GM12878 (cell line): ENCODE measurements around the gene MAB21L4. TPM values are rescaled to one million over a fixed set of nuclear protein-coding genes. Genes with fewer than 3 reads are reported as not detected.
A peak's percentile ranks its signal among the peaks of the same experiment; 100 is the strongest.

Experiments
- ATAC-seq: fragments of 200-7000 bp; cut with Tn5 transposase; 3 replicates; pipeline ENCODE4 v1.9.1; 2020; ENCODE audit warnings: mild to moderate bottlenecking, moderate library complexity
- BruUV-seq: library from RNA; stranded (reverse); fragments of 400-500 nt; replicated peaks from 2 replicates; lab custom pipeline; 2021; lab: Mats Ljungman, UMichigan
- CTCF ChIA-PET: fragments of 300-600 bp; sonication (Branson Sonifier 250); formaldehyde crosslinking; extraction: SDS; loops from one replicate; lab custom pipeline; 2021; ENCODE audit warnings: inconsistent platforms; lab: Yijun Ruan, JAX
- POLR2A ChIA-PET: fragments of 350-600 bp; formaldehyde crosslinking; extraction: SDS; loops from one replicate; lab custom pipeline; 2021; ENCODE audit warnings: inconsistent platforms; lab: Charles Lee
- RAD21 ChIA-PET: fragments of 300-600 bp; sonication (Branson Sonifier 250); formaldehyde crosslinking; loops from one replicate; lab custom pipeline; 2023; ENCODE audit warnings: antibody characterized with exemption; ENCODE audit not compliant: unreplicated experiment; lab: Charles Lee
- SMC1A ChIA-PET: fragments of 300-600 bp; sonication (Branson Sonifier 250); formaldehyde crosslinking; loops from one replicate; lab custom pipeline; 2023; ENCODE audit not compliant: unreplicated experiment, uncharacterized antibody; lab: Charles Lee
- DNase-seq: peaks from one replicate; pipeline ENCODE4 v3.0.0-alpha.2; 2011; ENCODE audit warnings: low read depth, low spot score
- FAIRE-seq: peaks from 3 replicates; lab custom pipeline; 2011; peaks lifted over from hg19 to GRCh38; lab: Jason Lieb, UNC
- H2AFZ ChIP-seq: 2 replicates; pipeline ENCODE4 v1.6.0; 2011; ENCODE audit warnings: low read depth, low read length, control low read depth; ENCODE audit not compliant: control insufficient read depth
- H3K27ac ChIP-seq: 2 replicates; pipeline ENCODE4 v1.5.1; 2011; ENCODE audit warnings: control low read depth; ENCODE audit not compliant: control insufficient read depth, insufficient read depth
- H3K27me3 ChIP-seq, 2 experiments: replicated peaks in 1 of 2; 2 replicates each; pipeline versions ENCODE4 v1.6.0 to v1.6.1; 2011; ENCODE audit warnings: low read length in 1 of 2; ENCODE audit not compliant: control insufficient read depth in 2 of 2, insufficient read depth in 2 of 2
- H3K36me3 ChIP-seq, 2 experiments: 2 replicates each; pipeline ENCODE4 v1.5.1; 2011; ENCODE audit warnings: low read length in 1 of 2; ENCODE audit not compliant: control insufficient read depth in 2 of 2, insufficient read depth in 2 of 2
- H3K4me1 ChIP-seq: 2 replicates; pipeline ENCODE4 v1.6.1; 2011; ENCODE audit warnings: mild to moderate bottlenecking, low read length, moderate library complexity, mixed read lengths; ENCODE audit not compliant: control insufficient read depth, insufficient read depth
- H3K4me2 ChIP-seq: 2 replicates; pipeline ENCODE4 v1.6.0; 2011; ENCODE audit warnings: control low read depth; ENCODE audit not compliant: control insufficient read depth, insufficient read depth
- H3K4me3 ChIP-seq: fragments of 200-600 bp; sonication (generic); 2 replicates; pipeline ENCODE4 v1.5.1; 2016
- H3K79me2 ChIP-seq: 2 replicates; pipeline ENCODE4 v1.6.0; 2011; ENCODE audit warnings: low read length; ENCODE audit not compliant: control insufficient read depth, insufficient read depth
- H3K9ac ChIP-seq: 2 replicates; pipeline ENCODE4 v1.8.0; 2011; ENCODE audit warnings: low read length, control low read depth, mixed read lengths; ENCODE audit not compliant: control insufficient read depth, insufficient read depth
- H3K9me3 ChIP-seq: replicated peaks from 3 replicates; pipeline ENCODE4 v1.5.1; 2011; ENCODE audit warnings: mild to moderate bottlenecking, low read length; ENCODE audit not compliant: control insufficient read depth, insufficient read depth
- H4K20me1 ChIP-seq: 2 replicates; pipeline ENCODE4 v1.6.0; 2011; ENCODE audit not compliant: control insufficient read depth, insufficient read depth
- BHLHE40 ChIP-seq, 2 experiments: fragments of 450-650 bp in 1 of 2; IDR thresholded peaks; 2 replicates each; pipeline ENCODE4 v1.6.1; 2011 to 2017; ENCODE audit warnings: low read depth in 2 of 2, borderline replicate concordance in 1 of 2, improper control_type of control experiment in 1 of 2, low read length in 1 of 2, mild to moderate bottlenecking in 1 of 2
- BMI1 ChIP-seq: fragments of 450-650 bp; IDR thresholded peaks from 2 replicates; pipeline ENCODE4 v1.6.1; 2016; ENCODE audit warnings: mild to moderate bottlenecking, moderate library complexity, borderline replicate concordance
- CEBPB ChIP-seq, 2 experiments: fragments of 150-350 bp in 1 of 2; IDR thresholded peaks; 2 replicates each; pipeline ENCODE4 v1.6.1; 2012 to 2014; ENCODE audit warnings: low read depth in 2 of 2, low read length in 2 of 2, borderline replicate concordance in 1 of 2, inconsistent platforms in 1 of 2
- FOXM1 ChIP-seq: IDR thresholded peaks from 2 replicates; pipeline ENCODE4 v1.6.1; 2012; ENCODE audit warnings: low read depth, mild to moderate bottlenecking, inconsistent platforms, low read length, moderate library complexity
- IKZF1 ChIP-seq: fragments of 450-650 bp; conservative IDR thresholded peaks from 2 replicates; pipeline ENCODE4 v1.6.1; 2017; ENCODE audit warnings: antibody characterized with exemption, mild to moderate bottlenecking
- NR2F1 ChIP-seq: fragments of 450-650 bp; conservative IDR thresholded peaks from 2 replicates; pipeline ENCODE4 v1.6.1; 2017; ENCODE audit warnings: mild to moderate bottlenecking
- POLR2AphosphoS5 ChIP-seq: IDR thresholded peaks from 2 replicates; pipeline ENCODE4 v1.6.1; 2011; ENCODE audit warnings: mild to moderate bottlenecking, low read length, inconsistent platforms
- SPI1 ChIP-seq: IDR thresholded peaks from 2 replicates; pipeline ENCODE4 v1.6.1; 2011; ENCODE audit warnings: low read depth, mild to moderate bottlenecking, low read length, moderate library complexity, borderline replicate concordance; ENCODE audit not compliant: insufficient read depth
- YBX1 ChIP-seq: fragments of 450-650 bp; IDR thresholded peaks from 2 replicates; pipeline ENCODE4 v1.6.1; 2016; ENCODE audit warnings: antibody characterized with exemption
- WGBS: methylation state at CpG from one replicate; pipeline ENCODE4 v1.1.6; 2016; ENCODE audit warnings: low lambda C conversion rate; ENCODE audit not compliant: insufficient replicate concordance, insufficient coverage; ENCODE audit errors: missing lambda C conversion rate; 5-methylcytosine and 5-hydroxymethylcytosine counted together
- in situ Hi-C: fragments of 300-500 bp; cut with MboI; formaldehyde crosslinking; loops from 9 replicates; pipeline ENCODE4 v1.14.3; 2018; ENCODE audit warnings: mixed read lengths
- intact Hi-C: fragments of 100-400 bp; cut with micrococcal nuclease; formaldehyde crosslinking; loops from one replicate; pipeline ENCODE4 v1.14.2; 2022; ENCODE audit not compliant: unreplicated experiment
- polyA plus RNA-seq, 11 experiments: library from polyadenylated mRNA; depleted of rRNA in 4 of 11; unstranded in 6 of 11; stranded (reverse) in 5 of 11; fragments of >200 nt; fragmentation: Nextera tagmentation in 4 of 11; fragmentation: Illumina TruSeq in 1 of 11; extraction: Ambion mirVana in 4 of 11; extraction: Trizol in 1 of 11; gene quantifications; 1 replicate in 1 of 11; 2 replicates in 10 of 11; pipeline versions ENCODE4 v1.2.1 to v1.2.3, GENCODE V29; 2011 to 2016; ENCODE audit warnings: inconsistent platforms in 2 of 11, missing spikeins in 2 of 11, low read depth in 1 of 11
- total RNA-seq, 4 experiments: library from RNA; depleted of rRNA in 3 of 4; stranded (reverse); fragments of >200 nt in 3 of 4; fragmentation: Illumina TruSeq in 1 of 4; extraction: Trizol in 1 of 4; gene quantifications; 2 replicates each; pipeline versions ENCODE4 v1.2.1 to v1.2.3, GENCODE V29; 2013 to 2021
- TF ChIP-seq, protein P1 (sequence below): IDR thresholded peaks from 2 replicates; pipeline ENCODE4 v1.6.1; 2012; ENCODE audit warnings: improper control_type of control experiment, low read depth, low read length; ENCODE audit not compliant: insufficient replicate concordance

The MAB21L4 gene
- total and polyA plus RNA-seq, 10 of the 15 experiments (the other 5 are each of a cell fraction or from before 2014, with no cell fraction given) = 0.03 TPM; not detected in 9

DNA sequence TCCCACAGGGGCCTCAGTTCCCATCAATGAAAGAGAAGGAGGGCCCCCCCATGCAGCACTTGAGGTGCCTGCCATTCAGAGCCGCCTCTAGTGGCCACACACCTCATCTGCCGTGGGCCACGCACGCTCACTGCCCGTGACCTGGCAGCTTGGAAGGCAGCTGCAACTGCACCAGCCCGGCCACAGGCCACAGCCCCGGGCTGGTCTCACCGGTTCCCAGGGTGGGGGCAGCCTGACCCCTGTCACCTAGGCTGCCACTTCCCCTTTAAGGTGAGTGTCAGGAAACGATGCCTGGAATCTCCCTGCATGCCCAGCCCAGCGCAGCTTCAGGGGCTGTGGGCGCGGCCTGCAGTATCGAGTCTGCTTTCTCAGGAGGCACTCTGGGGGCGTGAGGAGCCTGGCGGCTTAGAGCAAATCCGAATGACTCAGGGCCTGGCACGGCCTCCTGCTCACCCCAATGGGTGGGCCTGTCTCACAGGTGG is 2.6 kb downstream of the MAB21L4 start:
- peak; percentile 83 for TF ChIP-seq NR2F1
- TF ChIP-seq FOXM1 = no peak
- peak in 1 of 2 experiments; percentile 47; a peak in 2 of 4 replicates for TF ChIP-seq BHLHE40 (IDR thresholded peaks at IDR 0.05; ENCODE audit: borderline replicate concordance in 1 of 2, low read depth in 2 of 2, low read length in 1 of 2)
- TF ChIP-seq BMI1 = no peak
- TF ChIP-seq IKZF1 = 0 out of 2 replicates have a peak, but pooled peaks have one; percentile 21
- no peak for TF ChIP-seq YBX1
- TF ChIP-seq SPI1 = peak; percentile 62; the same call in 1 of the 2 replicates
- TF ChIP-seq POLR2AphosphoS5 = no peak
- no peak for TF ChIP-seq CEBPB (IDR thresholded peaks at IDR 0.05; ENCODE audit: borderline replicate concordance in 1 of 2, low read depth in 2 of 2, low read length in 2 of 2)
- TF ChIP-seq, protein P1, sequence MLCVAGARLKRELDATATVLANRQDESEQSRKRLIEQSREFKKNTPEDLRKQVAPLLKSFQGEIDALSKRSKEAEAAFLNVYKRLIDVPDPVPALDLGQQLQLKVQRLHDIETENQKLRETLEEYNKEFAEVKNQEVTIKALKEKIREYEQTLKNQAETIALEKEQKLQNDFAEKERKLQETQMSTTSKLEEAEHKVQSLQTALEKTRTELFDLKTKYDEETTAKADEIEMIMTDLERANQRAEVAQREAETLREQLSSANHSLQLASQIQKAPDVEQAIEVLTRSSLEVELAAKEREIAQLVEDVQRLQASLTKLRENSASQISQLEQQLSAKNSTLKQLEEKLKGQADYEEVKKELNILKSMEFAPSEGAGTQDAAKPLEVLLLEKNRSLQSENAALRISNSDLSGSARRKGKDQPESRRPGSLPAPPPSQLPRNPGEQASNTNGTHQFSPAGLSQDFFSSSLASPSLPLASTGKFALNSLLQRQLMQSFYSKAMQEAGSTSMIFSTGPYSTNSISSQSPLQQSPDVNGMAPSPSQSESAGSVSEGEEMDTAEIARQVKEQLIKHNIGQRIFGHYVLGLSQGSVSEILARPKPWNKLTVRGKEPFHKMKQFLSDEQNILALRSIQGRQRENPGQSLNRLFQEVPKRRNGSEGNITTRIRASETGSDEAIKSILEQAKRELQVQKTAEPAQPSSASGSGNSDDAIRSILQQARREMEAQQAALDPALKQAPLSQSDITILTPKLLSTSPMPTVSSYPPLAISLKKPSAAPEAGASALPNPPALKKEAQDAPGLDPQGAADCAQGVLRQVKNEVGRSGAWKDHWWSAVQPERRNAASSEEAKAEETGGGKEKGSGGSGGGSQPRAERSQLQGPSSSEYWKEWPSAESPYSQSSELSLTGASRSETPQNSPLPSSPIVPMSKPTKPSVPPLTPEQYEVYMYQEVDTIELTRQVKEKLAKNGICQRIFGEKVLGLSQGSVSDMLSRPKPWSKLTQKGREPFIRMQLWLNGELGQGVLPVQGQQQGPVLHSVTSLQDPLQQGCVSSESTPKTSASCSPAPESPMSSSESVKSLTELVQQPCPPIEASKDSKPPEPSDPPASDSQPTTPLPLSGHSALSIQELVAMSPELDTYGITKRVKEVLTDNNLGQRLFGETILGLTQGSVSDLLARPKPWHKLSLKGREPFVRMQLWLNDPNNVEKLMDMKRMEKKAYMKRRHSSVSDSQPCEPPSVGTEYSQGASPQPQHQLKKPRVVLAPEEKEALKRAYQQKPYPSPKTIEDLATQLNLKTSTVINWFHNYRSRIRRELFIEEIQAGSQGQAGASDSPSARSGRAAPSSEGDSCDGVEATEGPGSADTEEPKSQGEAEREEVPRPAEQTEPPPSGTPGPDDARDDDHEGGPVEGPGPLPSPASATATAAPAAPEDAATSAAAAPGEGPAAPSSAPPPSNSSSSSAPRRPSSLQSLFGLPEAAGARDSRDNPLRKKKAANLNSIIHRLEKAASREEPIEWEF = no peak
- ChIA-PET RAD21 (no interaction called here), POLR2A (no interaction called here), SMC1A (no interaction called here), CTCF (interaction anchor here (1.9 kb wide), 1 partner anchor 21 kb away, joined by 4 read pairs; no protein-coding TSS in a partner anchor)
- intact Hi-C loops = no loop called here
- H3K4me1 ChIP-seq = no peaks in the 10 kb centered on the region
- no peaks in the 10 kb centered on the region for H4K20me1 ChIP-seq
- ATAC-seq = peak; percentile 70
- WGBS = 13% methylated on average over 17 of the region's 17 CpGs
- FAIRE-seq = no peak
- H3K9me3 ChIP-seq = no peaks in the 10 kb centered on the region
- no peaks in the 10 kb centered on the region for H3K27me3 ChIP-seq
- H3K4me3 ChIP-seq = no peak overlapping the region
- BruUV-seq = no TSS peak
- in situ Hi-C loops = no loop called here
- H2AFZ ChIP-seq = no peak overlapping the region; the same call in 1 of the 2 replicates
- no peak overlapping the region for H3K27ac ChIP-seq
- no peak overlapping the region for H3K9ac ChIP-seq
- no peaks in the 10 kb centered on the region for H3K36me3 ChIP-seq
- DNase-seq = no peak
- no peaks in the 10 kb centered on the region for H3K79me2 ChIP-seq
- H3K4me2 ChIP-seq = no peak overlapping the region
